GM19023 (cell line): ENCODE results near the gene CCDC15.
"Not testable (repeated sequence)": the region's sequence is repeated elsewhere in the genome, so short reads cannot be mapped to it uniquely, and the experiment has no call there.

ENCODE experiments used
- ATAC-seq: cut with Tn5 transposase; IDR thresholded peaks from one replicate; pipeline ENCODE4 v1.9.1; 2021; ENCODE audit warnings: mild to moderate bottlenecking, moderate library complexity; ENCODE audit not compliant: unreplicated experiment

CCDC15 gene

DNA sequence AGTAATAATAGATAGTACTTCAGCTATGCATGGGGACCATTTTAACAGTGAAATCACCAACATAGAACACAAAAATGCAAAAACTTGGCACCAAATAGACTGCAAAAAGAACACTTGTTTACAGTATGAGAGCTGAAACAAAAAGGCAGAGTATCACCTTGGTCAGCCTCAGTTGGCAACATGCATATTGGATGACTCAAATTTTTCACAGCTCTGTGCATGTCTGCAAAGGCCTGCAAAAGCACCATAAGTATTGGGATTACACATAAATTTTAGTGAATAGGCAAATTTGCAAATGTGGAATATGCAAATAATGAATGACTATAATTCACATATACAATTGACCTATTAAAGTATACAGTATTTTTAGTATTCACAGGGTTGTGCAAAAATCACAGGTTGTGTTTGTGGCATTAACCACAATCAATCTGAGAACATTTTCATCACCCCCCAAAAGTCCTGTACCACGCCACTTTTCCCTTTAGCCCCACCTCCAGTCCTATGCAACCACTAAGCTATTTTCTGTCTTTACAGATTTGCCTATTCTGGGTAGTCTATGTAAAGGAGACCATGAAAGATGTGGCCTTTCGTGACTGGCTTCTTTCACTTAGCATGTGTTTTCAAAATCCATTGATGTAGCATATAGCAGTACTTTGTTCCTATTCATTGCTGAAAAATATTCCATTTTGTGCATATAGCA, 47.2 kb downstream of the CCDC15 start:
- no peak for ATAC-seq

DNA sequence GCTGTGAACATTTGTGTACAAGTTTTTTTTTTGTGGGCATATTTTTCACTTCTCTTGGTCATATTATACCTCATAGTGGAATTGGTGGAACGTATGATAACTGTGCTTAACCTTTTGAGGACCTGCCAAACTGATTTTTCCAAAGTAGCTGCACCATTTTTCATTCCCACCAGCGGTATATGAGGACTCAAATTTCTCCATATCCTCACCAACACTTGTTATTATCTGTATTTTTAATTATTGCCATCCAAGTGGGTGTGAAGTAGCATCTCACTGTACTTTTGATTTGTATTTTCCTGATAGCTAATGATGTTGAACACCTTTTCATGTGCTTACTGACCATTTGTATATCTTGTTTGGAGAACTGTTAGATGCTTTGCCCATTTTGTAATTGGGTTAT, 47.8 kb downstream of the CCDC15 start:
- no peak for ATAC-seq

DNA sequence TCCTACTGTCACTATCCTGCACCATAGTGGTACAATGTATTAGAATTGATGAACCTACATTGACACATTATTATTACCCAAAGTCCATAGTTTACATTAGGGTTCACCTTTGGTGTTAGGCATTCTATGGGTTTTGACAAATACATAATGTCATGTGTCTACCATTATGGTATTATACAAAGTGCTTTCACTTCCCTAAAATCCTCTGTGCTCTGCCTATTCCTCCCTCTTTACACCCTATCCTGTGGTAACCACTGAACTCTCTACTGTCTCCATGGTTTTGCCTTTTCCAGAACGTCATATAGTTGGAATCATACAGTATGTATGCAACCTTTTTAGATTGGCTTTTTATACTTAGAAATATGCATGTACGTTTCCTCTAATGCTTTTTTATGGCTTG, 51.5 kb downstream of the CCDC15 start:
- ATAC-seq, result no peak

- ATAC-seq, result no peak
Measured at GRCh38 chr11:125016413-125016812, 62.4 kb downstream of the CCDC15 start.

- no peak for ATAC-seq
Measured at GRCh38 chr11:125020342-125020741, 66.3 kb downstream of the CCDC15 start.

GRCh38 chr11:125022551-125022950, 68.5 kb downstream of the CCDC15 start:
- no peak for ATAC-seq

- no peak for ATAC-seq
Measured at GRCh38 chr11:125025968-125026367, 72.0 kb downstream of the CCDC15 start.

GRCh38 chr11:125029431-125029830, 75.4 kb downstream of the CCDC15 start:
- ATAC-seq, result not testable (repeated sequence)

DNA sequence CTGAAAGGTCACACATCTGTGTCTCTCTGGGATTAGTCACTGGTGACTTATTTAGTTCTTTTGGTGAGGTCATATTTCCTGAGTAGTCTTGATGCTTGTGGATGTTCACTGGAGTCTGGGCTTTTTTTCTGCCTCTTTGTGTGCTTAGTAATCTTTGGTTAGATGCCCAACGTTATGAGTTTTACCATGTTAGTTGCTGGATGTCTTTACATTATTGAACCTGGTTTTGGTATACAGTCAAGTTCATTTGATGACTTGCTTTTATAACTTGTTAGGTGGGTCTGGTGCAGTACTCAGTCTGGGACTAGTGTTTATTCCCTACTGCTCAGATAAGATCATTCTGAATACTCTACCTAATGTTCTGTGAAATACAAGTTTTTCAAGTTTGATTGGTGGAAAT, 82.9 kb downstream of the CCDC15 start:
- ATAC-seq, result no peak

DNA sequence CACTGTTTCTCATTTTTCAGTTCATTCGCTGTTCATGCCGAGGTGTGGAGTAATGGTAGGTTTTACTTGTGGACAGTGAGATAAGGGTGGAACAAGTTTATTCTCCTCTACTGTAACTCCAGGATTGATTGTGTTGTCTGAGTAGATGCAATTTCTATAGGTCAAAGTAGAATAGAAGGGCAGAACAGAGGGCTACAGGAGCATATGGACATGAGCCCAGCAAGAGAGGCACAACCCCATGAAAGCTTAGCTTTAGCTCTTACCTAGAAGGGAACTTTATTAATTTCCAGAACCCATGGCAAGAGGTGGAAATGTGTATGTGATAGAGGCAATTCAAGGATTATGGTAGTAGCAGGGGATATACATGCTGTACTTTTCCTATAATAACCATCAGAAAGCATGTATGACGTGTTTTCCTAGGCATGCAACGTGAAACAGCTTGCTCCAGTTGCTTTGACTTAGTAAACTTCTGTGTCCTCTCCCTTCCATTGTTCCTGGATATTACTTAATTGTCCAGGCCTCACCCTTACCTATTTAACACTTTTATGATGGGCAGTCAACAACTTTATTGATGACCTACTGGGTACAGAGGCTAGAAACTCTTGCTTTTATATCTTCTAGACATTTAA, 95.3 kb downstream of the CCDC15 start:
- ATAC-seq, result no peak

DNA sequence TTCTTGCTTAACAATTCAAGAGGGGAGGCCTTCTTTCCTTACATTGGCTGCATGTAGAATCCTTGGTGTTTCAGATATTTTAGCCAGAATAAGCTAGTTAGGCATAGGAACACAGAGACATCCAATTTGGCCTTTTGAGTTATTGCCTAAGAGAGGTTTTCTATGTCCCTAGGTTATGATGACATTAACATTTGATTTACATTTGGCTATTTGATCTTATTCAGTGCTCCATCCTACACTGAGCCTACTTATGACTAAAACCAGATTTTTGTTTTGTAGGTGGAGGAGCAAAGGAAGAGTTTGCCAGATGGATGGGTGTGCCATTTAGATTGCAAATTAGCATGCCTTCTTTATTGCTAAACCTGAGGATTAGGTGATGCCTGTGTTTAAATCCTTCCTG, 98.0 kb downstream of the CCDC15 start:
- ATAC-seq, result no peak

DNA sequence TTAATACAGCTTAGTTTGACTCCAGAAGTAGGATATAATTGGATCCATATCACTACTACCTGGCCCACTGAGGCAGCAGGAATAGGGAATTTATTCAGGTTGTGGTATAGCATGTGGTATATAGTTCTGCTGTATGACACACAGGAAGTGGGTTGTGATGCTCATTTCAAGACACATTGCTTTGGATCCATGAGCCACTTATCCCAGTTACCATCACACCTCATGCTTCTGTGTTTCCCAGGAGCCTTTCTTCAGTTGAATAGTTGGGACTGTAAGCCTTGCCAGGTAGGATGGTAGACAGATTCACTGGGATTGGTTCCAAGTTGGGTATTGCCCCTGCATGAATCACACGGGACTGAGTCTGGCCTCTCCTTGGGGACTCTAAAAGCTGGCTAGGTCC, 99.2 kb downstream of the CCDC15 start:
- ATAC-seq, result no peak

GRCh38 chr11:125055107-125055715, 101.2 kb downstream of the CCDC15 start:
- no peak for ATAC-seq

GRCh38 chr11:125056111-125056510, 102.1 kb downstream of the CCDC15 start:
- not testable (repeated sequence) for ATAC-seq

- no peak for ATAC-seq
Measured at GRCh38 chr11:125056931-125057692, 103.1 kb downstream of the CCDC15 start.

DNA sequence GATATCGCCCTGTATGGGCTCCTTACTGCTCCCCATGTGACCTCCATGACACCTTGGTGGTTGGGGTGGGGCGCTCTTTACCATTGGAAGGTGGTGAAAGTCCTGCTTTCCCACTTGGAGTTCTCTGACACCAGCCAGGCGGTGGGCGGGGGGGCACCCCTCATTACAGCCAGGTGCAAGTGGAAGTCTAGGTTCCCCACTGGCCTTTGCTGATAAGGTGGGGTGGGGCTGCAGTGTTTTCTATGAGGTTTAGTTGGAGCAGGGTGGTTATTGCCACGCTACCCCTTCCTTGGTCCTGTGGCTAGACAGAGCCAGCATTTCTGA, 103.7 kb downstream of the CCDC15 start:
- ATAC-seq, result no peak

DNA sequence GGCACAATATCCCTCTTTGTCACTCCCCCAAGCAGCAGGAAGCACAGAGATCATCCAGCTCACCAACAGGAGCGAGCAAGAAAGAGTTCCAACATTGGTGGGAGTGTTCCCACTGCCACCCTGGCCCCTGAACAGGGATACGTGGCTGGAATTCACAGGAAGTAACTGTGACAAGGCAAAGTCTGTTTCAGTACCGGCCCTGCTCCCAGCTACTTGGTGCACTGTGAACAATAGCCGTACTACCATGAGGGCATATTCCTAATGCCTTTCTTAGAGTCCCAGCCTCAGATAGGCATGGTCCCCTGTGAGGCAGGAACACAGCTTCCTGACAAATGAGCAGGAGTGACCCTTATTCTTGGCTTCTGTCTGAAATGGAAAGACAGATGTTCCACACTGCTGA, 107.3 kb downstream of the CCDC15 start:
- no peak for ATAC-seq

GRCh38 chr11:125062218-125062930, 108.4 kb downstream of the CCDC15 start:
- peak; percentile 2 for ATAC-seq

DNA sequence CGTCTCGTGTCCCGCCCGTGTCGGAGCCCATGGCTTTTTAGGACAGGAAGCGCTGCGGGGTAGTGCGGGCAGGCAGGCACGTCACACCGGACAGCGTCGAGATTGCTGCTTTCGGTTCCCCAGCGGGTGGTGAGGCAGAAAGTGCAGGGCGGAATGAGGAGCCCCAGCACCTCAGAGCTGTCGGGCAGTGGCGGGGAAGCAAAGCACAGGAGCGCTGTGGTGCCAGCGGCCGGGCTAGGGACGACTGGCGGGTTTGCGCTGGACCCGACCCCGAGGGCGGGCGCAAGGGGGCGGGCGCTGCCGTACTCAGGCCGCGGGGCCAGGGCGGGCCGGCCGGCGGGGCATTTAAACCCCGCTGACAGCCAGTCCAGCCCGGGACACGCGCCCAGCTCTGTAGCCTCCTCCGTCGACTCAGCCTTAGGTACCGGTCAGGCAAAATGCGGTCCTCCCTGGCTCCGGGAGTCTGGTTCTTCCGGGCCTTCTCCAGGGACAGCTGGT, 109.0 kb downstream of the CCDC15 start, which contains the start of gene SLC37A2:
TSS of gene SLC37A2 (plus strand) at position 375 of the 498 bp plus-strand sequence. CDS start at position 438, 63 bp downstream.
- ATAC-seq, result peak; percentile 89

DNA sequence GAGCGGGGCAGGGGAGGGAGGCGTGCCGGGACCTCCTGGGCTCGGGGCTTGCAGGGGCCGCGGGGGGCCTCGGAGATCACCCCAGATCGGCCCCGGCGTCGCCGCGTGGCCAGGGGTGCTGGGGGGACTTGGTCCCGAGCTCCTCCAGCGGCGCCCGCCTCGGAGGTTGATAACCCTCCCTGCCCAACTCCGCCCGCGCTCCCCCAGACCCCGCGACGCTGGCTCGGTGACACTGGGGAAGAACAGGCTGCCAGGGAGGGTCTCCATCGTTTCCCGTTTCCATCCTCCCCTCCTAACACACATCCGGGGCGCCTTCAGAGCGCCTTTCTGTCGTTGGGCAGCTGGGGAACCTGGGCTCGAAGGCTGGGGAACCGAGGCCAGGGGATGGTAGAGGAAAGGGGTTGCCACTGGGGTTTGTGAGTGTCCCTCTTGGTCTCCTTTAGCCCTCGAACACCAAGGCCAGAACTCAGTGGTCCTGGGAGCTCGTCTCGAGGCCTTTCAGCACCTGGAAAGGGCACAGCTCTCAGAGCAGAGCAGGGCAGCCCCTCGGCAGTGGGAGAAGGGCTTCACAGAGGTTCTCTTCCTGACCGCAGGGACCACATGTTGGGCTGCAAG, 109.5 kb downstream of the CCDC15 start:
- peak; percentile 24 for ATAC-seq
